HCT116 (cell line): ENCODE measurements around the gene WSCD2.

ENCODE experiments used
- CTCF ChIP-seq, 3 experiments: fragments of 200-600 bp in 1 of 3; sonication (generic) in 1 of 3; IDR thresholded peaks in 2 of 3; conservative IDR thresholded peaks in 1 of 3; 2 replicates each; pipeline ENCODE4 v1.5.1; 2012 to 2017; ENCODE audit warnings: low read depth in 2 of 3, low read length in 2 of 3, antibody characterized with exemption in 1 of 3, borderline replicate concordance in 1 of 3, control low read depth in 1 of 3, mild to moderate bottlenecking in 1 of 3, mixed read lengths in 1 of 3, mixed run types in 1 of 3, moderate library complexity in 1 of 3; ENCODE audit not compliant: insufficient read depth in 1 of 3
- ELF1 ChIP-seq: IDR thresholded peaks from 2 replicates; pipeline ENCODE4 v1.6.1; 2012; ENCODE audit warnings: low read depth, borderline replicate concordance
- EZH2phosphoT487 ChIP-seq: fragments of 200-600 bp; IDR thresholded peaks from 2 replicates; pipeline ENCODE4 v1.6.1; 2018; ENCODE audit warnings: antibody characterized with exemption, borderline replicate concordance
- MAX ChIP-seq: IDR thresholded peaks from 2 replicates; pipeline ENCODE4 v1.6.1; 2012
- POLR2A ChIP-seq: IDR thresholded peaks from 2 replicates; pipeline ENCODE4 v1.7.0; 2011; ENCODE audit warnings: borderline replicate concordance; ENCODE audit not compliant: insufficient read depth, insufficient read length; ENCODE audit errors: extremely low read depth
- ZBTB33 ChIP-seq: IDR thresholded peaks from 2 replicates; pipeline ENCODE4 v1.6.1; 2011; ENCODE audit warnings: mild to moderate bottlenecking, low read length, moderate library complexity; ENCODE audit not compliant: insufficient replicate concordance; ENCODE audit errors: extremely low read depth
- ZFX ChIP-seq: fragments of 450-650 bp; IDR thresholded peaks from 2 replicates; pipeline ENCODE4 v1.6.1; 2017

- TF ChIP-seq CTCF (IDR thresholded peaks at IDR 0.05 in 2 of 3, conservative IDR thresholded peaks at IDR 0.05 in 1 of 3; ENCODE audit: borderline replicate concordance in 1 of 3, insufficient read depth in 1 of 3, low read depth in 2 of 3, low read length in 2 of 3) (no peak), POLR2A (no peak), MAX (no peak), ZFX (no peak), EZH2phosphoT487 (no peak), ELF1 (no peak), ZBTB33 (no peak)
These were observed 86.4 kb downstream of the WSCD2 start for GRCh38 chr12:108215458-108215857.
